DOHH2 (cell line): ENCODE measurements around the gene TPSG1.

Source experiments
- CTCF ChIP-seq: fragments of 200-600 bp; sonication (generic); IDR thresholded peaks from one replicate; pipeline ENCODE4 v1.5.1; 2014; ENCODE audit warnings: antibody characterized with exemption, mild to moderate bottlenecking, low read depth, low read length; ENCODE audit not compliant: poor library complexity, severe bottlenecking
- EZH2phosphoT487 ChIP-seq: fragments of 200-600 bp; sonication (generic); IDR thresholded peaks from 2 replicates; pipeline ENCODE4 v1.6.1; 2017; ENCODE audit warnings: borderline replicate concordance, mild to moderate bottlenecking, antibody characterized with exemption, low read length, moderate library complexity, mixed read lengths

DNA sequence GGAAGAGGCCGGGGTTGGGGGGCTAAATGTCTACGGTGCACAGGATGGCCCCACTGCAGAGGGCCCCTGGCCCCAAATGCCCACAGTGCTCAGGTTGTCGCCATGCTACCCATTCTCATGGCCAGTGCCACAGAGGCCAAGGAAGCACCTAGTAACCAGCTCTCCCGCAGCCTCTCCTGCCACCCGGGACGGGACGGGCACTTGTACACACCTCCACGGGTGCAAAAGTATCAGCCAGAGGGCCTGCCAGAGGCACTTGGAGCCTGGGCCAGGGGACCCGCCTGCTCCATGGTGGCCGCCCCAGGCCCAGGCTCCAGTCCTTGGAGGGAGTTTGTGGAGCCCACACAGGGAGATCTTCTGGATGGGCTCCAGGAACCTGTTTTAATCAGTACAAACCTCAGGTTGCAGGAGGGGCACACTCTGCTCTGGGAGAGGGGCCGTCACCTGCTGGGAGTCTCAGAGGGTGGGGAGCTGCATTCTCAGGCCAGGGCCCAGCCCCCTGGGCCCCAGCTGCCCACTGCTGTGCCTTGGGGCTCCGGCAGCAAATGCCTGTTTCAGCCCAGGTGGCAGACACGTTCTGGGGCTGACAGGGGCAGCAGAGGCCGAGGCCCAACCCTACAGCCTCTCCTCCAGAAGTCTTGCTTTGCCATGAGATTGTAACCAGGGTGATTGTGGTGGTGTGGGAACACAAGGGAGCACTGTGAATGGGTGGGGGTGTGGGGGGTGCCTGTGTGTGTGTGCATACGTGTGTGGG, 38.7 kb upstream of the TPSG1 start:
- TF ChIP-seq CTCF, result no peak
- TF ChIP-seq EZH2phosphoT487, result no peak
